ENCODE data around the gene NDUFB7.

DNA sequence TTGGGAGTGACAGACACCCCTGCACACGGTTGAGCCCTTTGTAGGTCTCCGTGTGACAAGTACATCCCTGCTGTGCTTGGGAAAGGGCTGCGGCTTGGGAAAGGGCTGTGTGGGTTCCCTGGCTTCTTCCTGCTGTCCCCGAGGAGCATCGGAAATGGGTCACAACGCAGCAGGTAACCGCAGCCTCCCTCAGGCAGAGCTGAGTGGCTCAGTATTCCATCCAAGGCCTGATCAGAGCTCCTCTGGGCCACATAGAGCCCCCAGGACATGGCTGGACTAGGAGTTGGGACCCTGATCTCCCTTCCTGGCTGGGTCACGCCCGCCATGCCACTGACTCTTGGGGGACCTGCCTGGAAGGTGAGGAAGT lies 26.2 kb downstream of the NDUFB7 start:
- TF ChIP-seq GATA2 (IDR thresholded peaks at IDR 0.05; ENCODE audit: low read depth, low read length), result no peak
- TF ChIP-seq GATA3 (IDR thresholded peaks at IDR 0.05; ENCODE audit: low read depth, low read length), result no peak

Measured in SH-SY5Y (cell line).